KOPT-K1 (cell line): ENCODE data around the gene RPL22L1.
A peak's percentile ranks its signal among the peaks of the same experiment; 100 is the strongest.
"Not testable (repeated sequence)": the region's sequence is repeated elsewhere in the genome, so short reads cannot be mapped to it uniquely, and the experiment has no call there.

Experiments used
- H3K27ac ChIP-seq: fragments of 200-600 bp; sonication (generic); 2 replicates; pipeline ENCODE4 v1.5.1; 2016; ENCODE audit warnings: antibody characterized with exemption, mild to moderate bottlenecking, low read depth, low read length; ENCODE audit not compliant: poor library complexity, severe bottlenecking
- H3K36me3 ChIP-seq: fragments of 200-600 bp; sonication (generic); 2 replicates; pipeline ENCODE4 v1.5.1; 2017; ENCODE audit warnings: antibody characterized with exemption, mild to moderate bottlenecking, low read length, moderate library complexity; ENCODE audit not compliant: insufficient read depth
- H3K9me3 ChIP-seq: fragments of 200-600 bp; sonication (generic); 2 replicates; pipeline ENCODE4 v1.5.1; 2017; ENCODE audit warnings: antibody characterized with exemption, low read length, mild to moderate bottlenecking; ENCODE audit not compliant: insufficient read depth, poor library complexity, severe bottlenecking

RPL22L1 gene

GRCh38 chr3:170869645-170870593 is at the start of gene RPL22L1:
Gene RPL22L1, minus strand, starts transcription at chr3:170870195. Its CDS starts 28 bp downstream, at chr3:170870167.
- Histone ChIP-seq H3K27ac (peak within 1 kb of the TSS; percentile 89), H3K36me3 (peaks cover 38% of the 10 kb centered on the region), H3K9me3 (no peaks in the 10 kb centered on the region)

GRCh38 chr3:170918715-170919114 is 48.7 kb upstream of the RPL22L1 start:
- Histone ChIP-seq H3K9me3 (peaks cover 32% of the 10 kb centered on the region), H3K36me3 (no peaks in the 10 kb centered on the region), H3K27ac (no peak overlapping the region)

- Histone ChIP-seq H3K36me3 (no peaks in the 10 kb centered on the region), H3K27ac (no peak overlapping the region), H3K9me3 (peaks cover 21% of the 10 kb centered on the region)
Measured at GRCh38 chr3:170914690-170915089, 44.7 kb upstream of the RPL22L1 start.

- Histone ChIP-seq H3K9me3 (peaks cover 25% of the 10 kb centered on the region), H3K27ac (no peak overlapping the region), H3K36me3 (no peaks in the 10 kb centered on the region)
Measured at GRCh38 chr3:170914212-170914611, 44.2 kb upstream of the RPL22L1 start.

GRCh38 chr3:170911051-170911450 is 41.1 kb upstream of the RPL22L1 start:
- Histone ChIP-seq H3K27ac (no peak overlapping the region), H3K9me3 (peaks cover 11% of the 10 kb centered on the region), H3K36me3 (no peaks in the 10 kb centered on the region)

- Histone ChIP-seq H3K36me3 (no peaks in the 10 kb centered on the region), H3K9me3 (peaks cover 11% of the 10 kb centered on the region), H3K27ac (no peak overlapping the region)
Measured at GRCh38 chr3:170910542-170910941, 40.5 kb upstream of the RPL22L1 start.

GRCh38 chr3:170909129-170909903 is 39.3 kb upstream of the RPL22L1 start:
- Histone ChIP-seq H3K27ac (no peak overlapping the region), H3K36me3 (no peaks in the 10 kb centered on the region), H3K9me3 (peaks cover 11% of the 10 kb centered on the region)

GRCh38 chr3:170908235-170909116 is 38.5 kb upstream of the RPL22L1 start, which contains the start of gene EIF5A2:
Gene EIF5A2, minus strand, starts transcription at chr3:170908637. Its CDS starts 831 bp downstream, at chr3:170907806.
- H3K9me3 ChIP-seq, result peaks cover 11% of the 10 kb centered on the region
- no peaks in the 10 kb centered on the region for H3K36me3 ChIP-seq
- H3K27ac ChIP-seq, result peak within 1 kb of the TSS; percentile 59

- H3K9me3 ChIP-seq, result peaks cover 11% of the 10 kb centered on the region
- H3K27ac ChIP-seq, result peak overlapping the region; percentile 59
- H3K36me3 ChIP-seq, result no peaks in the 10 kb centered on the region
Measured at GRCh38 chr3:170907637-170908234, 37.7 kb upstream of the RPL22L1 start.

- Histone ChIP-seq H3K9me3 (peaks cover 11% of the 10 kb centered on the region), H3K27ac (no peak overlapping the region), H3K36me3 (no peaks in the 10 kb centered on the region)
Measured at GRCh38 chr3:170905862-170906261, 35.9 kb upstream of the RPL22L1 start.

- no peak overlapping the region for H3K27ac ChIP-seq
- peaks cover 6% of the 10 kb centered on the region for H3K9me3 ChIP-seq
- H3K36me3 ChIP-seq, result peaks cover 1% of the 10 kb centered on the region; the same call in 1 of the 2 replicates
Measured at GRCh38 chr3:170903123-170903522, 33.1 kb upstream of the RPL22L1 start.

- H3K36me3 ChIP-seq, result peaks cover 7% of the 10 kb centered on the region; the same call in 1 of the 2 replicates
- H3K27ac ChIP-seq, result no peak overlapping the region
- H3K9me3 ChIP-seq, result peaks cover 30% of the 10 kb centered on the region
Measured at GRCh38 chr3:170899455-170899854, 29.5 kb upstream of the RPL22L1 start.

- Histone ChIP-seq H3K36me3 (peaks cover 7% of the 10 kb centered on the region; the same call in 1 of the 2 replicates), H3K27ac (no peak overlapping the region), H3K9me3 (peaks cover 30% of the 10 kb centered on the region)
Measured at GRCh38 chr3:170897978-170898377, 28.0 kb upstream of the RPL22L1 start.

- H3K27ac ChIP-seq, result not testable (repeated sequence)
- H3K9me3 ChIP-seq, result peaks cover 30% of the 10 kb centered on the region
Measured at GRCh38 chr3:170897199-170897598, 27.2 kb upstream of the RPL22L1 start.

More at GRCh38 chr3:170897199-170897598, 27.2 kb upstream of the RPL22L1 start:
- H3K36me3 ChIP-seq, result not testable (repeated sequence)
